Stimulated activated CD4-positive, alpha-beta T cell treated with anti-CD3 and anti-CD28 coated beads, Interleukin-4, amount 100 ng/mL, for 48 hours (primary cell): Measurements from ENCODE around the gene LAMTOR5.
A peak's percentile ranks its signal among the peaks of the same experiment; 100 is the strongest.
"Not testable (repeated sequence)": the region's sequence is repeated elsewhere in the genome, so short reads cannot be mapped to it uniquely, and the experiment has no call there.

Source experiments
- DNase-seq, 2 donors: peaks; one replicate each; pipeline ENCODE4 v3.0.0-alpha.2; 2020; ENCODE audit warnings: low read depth in 2 of 2

LAMTOR5 gene

DNA sequence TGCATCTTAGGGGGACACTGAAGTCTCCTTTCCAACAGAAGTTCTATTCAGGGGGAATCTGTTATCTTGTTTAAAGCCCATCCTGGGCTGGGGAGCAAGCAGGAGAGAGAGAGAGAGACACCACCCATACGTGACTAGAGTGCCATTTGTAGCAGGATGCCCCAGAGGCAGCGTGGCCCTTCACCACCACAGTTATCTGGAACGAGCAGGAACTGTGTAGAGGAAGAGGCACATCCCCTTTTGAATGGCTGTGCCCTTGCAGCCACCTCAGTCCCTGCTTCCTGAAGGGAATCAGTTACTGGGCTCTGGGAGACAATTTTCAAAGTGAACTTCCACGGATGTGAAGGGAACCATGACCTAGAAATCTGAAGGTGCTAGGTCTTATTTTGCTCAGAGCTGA is 19.4 kb upstream of the LAMTOR5 start:
- DNase-seq, result no peak

DNA sequence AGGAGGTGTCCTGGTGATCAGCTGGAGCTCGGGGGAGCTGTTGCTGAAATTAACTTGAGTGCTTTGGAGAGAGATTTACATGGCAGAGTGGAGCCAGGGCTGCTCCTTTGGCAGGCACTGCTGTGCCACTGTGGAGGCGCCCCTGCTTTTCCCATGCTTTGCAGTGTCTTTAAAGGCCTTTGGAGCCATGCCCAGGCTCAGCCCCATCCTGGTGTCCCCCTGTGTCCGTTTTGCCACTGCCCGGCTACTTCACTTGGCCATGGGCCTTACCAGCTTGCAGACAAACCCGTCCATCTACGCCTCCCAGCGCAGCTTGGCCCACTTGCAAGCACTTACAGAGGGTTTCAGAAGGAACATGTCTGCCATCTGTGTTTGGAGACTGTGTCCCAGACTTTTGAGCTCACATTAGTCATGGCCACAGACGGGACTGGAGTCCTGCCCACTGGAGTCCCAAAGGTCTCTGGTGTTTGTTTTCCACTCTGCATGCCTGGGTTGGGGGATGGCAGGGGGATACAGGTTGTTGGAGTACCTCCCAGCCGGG is 18.2 kb upstream of the LAMTOR5 start:
- DNase-seq, result no peak

DNA sequence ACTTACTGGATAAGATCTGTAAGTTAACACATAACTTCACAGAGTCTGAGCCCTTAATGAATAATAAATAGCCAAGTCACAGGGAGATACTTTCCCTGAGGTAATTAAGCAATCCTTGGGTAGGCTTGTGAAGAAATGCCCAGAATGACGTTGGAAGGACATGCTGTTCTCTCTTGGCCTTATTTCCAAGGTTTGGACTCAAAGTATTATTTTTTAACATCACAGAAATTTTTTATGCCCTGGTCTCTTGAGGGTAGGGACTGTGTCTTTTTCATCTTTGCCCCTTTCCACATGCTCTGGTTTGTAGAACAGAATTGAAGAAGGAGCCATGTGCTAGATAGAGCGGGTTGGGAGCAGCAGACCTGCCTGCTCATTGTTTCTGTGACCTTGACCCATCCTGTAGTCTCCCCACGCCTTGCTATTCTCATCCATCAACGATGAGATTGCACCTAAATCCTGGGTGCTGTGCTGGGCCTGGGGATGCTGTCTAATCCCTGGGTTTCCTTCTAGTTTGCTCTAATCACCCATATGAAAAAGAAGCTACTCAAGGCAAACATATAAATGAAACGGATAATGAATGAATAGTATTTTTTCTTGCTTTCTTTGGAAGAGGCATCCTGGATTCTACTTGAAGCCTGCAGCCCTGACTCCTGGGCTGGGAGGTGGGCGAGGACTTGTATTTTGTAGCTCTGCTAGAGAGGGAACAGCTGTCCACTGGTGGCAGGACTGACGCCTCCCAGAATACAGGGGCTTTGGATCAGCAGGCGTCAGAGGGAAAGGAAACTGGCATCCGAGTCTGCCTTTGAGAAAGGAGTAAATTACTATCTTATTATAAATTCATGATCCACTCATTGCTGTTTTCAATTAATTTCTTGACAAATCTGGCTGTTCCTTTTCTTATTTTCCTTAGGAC is 17.5 kb upstream of the LAMTOR5 start:
- DNase-seq, result no peak

GRCh38 chr1:110420874-110421793 is 13.6 kb upstream of the LAMTOR5 start:
- peak in 1 of 2 donors; percentile 3 for DNase-seq

- DNase-seq, result no peak
Observed at GRCh38 chr1:110420023-110420662, 12.6 kb upstream of the LAMTOR5 start.

DNA sequence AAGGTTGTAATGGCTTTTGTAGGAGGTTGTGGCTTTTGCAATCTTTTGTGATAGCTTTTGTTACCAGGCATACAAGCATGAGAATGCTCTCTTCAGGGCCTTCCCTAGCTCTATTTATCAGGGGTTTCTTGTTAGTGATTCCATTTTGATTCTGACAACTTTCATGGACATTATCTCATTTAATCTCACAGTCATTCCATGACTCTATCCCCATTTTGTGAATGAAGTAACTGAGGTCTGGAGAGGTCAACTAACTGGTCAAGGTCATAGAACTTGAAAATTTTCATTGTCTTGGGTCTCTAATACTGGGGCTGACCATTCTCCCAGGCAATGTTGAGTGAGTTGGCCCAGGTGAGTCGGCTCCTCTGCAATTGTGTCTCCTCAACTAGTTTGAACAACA is 11.2 kb upstream of the LAMTOR5 start:
- no peak for DNase-seq

DNA sequence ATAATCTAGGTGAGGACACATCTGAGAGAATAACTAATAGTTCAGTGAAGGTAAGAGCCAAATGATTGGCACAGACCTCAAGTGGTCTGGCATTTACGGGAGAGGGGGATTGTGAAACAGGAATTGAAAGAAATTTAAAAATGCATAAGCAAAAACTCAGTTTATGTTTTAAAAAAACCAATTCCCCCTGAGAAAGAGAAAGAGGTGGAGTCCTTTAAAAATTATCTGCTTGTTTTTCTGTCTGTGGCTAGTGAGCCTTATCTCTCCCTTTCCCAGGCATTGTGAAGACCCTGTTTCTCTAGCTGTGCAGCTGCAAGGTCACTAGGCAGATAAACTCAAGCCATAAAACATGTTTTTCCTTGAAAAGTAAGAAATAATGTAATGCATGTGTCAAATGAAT is 5.6 kb upstream of the LAMTOR5 start:
- DNase-seq, result not testable (repeated sequence)

DNA sequence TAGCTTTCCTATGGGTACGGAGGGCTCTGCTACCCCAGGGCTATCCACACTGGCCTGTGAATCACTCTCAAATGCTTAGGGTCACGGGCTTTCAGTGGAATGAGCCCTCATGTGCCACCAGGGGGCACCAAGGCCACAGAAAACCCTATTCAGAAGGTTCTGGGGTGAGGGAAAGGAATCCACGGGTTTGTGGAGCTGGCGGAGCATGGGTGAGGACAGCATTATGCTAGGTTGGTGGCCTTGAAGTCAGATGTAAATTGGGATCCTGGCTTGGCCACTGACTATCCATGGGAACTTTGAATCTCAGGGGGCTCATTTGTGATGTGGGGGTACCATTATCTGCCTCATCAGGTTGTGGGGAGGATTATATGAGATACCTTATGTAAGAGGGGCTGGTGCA is 5.1 kb upstream of the LAMTOR5 start:
- DNase-seq, result peak; percentile 47 to 55

GRCh38 chr1:110411173-110411735 is 3.8 kb upstream of the LAMTOR5 start:
- no peak for DNase-seq

DNA sequence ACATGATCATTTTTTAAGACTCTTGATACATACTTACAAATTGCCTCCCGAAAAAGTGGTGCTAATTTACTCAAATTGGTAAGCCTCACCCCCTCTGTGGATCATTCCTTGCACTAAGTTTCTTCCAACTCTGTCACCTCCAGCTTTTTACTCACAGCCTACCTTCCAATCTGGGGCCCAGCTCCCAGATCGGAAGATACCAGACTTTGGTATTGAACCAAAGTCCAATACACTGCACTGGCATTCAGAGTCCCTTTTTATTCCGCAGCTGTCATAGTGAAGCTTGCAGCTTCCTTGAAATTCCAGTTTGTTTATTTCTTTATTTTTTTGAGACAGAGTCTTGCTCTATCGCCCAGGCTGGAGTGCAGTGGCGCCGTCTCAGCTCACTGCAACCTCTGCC is 1.8 kb upstream of the LAMTOR5 start:
- DNase-seq, result no peak

DNA sequence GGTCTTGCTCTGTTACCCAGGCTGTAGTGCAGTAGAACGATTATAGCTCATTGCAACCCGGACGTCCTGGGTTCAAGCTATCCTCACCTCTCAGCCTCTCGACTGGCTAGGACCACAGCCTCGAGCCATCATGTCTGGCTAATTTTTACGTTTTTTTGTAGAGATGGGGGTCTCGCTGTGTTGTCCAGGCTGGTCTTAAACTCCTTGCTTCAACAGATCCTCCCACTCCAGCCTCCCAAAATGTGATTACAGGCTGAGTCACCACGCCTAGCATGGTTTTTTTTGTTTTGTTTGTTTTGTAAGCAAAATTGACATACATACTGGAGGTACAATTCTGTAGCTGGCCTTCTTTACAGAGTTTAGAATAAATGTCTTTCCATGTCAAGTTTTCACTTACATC is 994 bp upstream of the LAMTOR5 start:
- DNase-seq, result no peak

GRCh38 chr1:110406407-110406806 is 1.1 kb downstream of the LAMTOR5 start:
- DNase-seq, result not testable (repeated sequence)

GRCh38 chr1:110404401-110404800 is 3.1 kb downstream of the LAMTOR5 start:
- DNase-seq, result no peak

DNA sequence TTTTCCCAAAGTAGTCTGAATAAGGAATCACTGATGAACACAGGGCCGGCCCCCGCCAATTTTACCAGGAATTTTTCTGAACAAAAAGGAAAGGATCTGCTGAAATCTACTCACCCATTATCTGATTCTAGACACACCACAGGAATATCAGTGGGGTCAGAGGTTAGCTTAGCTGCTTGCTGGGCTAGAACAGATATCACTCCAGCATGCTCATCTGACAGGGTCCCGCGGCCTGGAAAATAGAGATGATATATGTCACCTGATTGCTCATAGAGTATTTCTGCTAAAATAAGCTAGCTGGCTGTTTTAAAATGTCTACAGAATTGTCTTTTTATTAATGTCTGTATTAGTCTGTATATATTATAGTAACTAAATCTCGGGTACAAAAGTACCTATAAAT is 3.7 kb downstream of the LAMTOR5 start:
- no peak for DNase-seq

- DNase-seq, result not testable (repeated sequence)
Observed at GRCh38 chr1:110396259-110396958, 11.1 kb downstream of the LAMTOR5 start.

DNA sequence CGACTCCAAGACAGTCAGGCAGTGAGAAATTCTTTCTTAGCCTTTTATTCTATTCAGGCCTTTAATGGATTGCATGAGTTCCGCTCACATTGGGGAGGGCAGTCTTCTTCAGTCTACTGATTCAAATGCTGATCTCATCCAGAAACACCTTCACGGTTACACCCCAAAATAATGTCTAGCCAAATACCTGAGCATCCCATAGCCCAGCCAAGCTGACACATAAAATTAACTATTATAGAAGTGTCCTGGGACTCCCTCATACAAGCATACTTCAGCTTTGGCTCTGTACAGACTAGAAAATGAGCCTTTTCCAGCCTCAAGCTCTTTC is 13.0 kb downstream of the LAMTOR5 start:
- no peak for DNase-seq

GRCh38 chr1:110393691-110394492 is 13.6 kb downstream of the LAMTOR5 start:
- no peak for DNase-seq

GRCh38 chr1:110393286-110393685 is 14.2 kb downstream of the LAMTOR5 start:
- no peak for DNase-seq

DNA sequence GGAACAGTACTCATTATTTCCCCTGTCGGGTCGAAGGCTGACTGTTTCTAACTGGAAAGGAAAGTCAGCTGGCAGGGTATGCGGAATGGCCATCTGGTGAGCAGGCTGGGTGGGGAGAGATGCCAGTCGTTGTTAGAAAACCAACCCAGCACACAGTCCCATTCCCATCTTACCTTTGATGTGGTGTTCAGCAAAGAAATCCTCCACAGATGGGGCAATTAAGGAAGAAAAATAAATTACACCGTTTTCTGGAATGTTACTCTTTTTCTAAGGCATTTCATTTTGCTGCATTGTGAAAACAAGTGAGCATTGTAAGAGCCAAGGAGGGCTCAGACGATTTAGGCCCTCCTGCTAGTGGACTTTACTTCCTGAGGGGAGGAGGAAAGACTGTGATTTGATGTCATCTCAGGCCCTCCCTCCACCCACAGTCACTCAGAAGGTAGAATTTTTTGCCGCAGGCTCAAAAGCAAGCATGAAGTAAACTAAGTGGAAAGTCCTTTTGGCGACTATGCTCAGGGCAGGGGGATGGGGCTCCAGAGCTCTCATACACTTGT is 16.7 kb downstream of the LAMTOR5 start, which contains the start of gene SLC16A4:
TSS of gene SLC16A4 (minus strand) at position 335 of the 554 bp plus-strand sequence. CDS start 1,703 bp downstream, outside the sequence.
- no peak for DNase-seq

GRCh38 chr1:110390096-110390495 is 17.4 kb downstream of the LAMTOR5 start:
- DNase-seq, result no peak
